Coronary artery (tissue), 2 donors: ENCODE measurements around the gene TRIM23.

ENCODE experiments used
- DNase-seq: peaks from one replicate; pipeline ENCODE4 v3.0.0-alpha.2; 2017; ENCODE audit warnings: low spot score
- H3K27ac ChIP-seq, 2 donors: fragments of 200-600 bp; sonication (generic); one replicate each; pipeline ENCODE4 v1.5.1; 2016 to 2019
- H3K4me3 ChIP-seq: fragments of 200-600 bp; sonication (generic); 2 replicates; pipeline ENCODE4 v1.5.1; 2016; ENCODE audit warnings: mild to moderate bottlenecking, moderate library complexity
- CTCF ChIP-seq: fragments of 200-600 bp; sonication (generic); IDR thresholded peaks from one replicate; pipeline ENCODE4 v1.5.1; 2019; ENCODE audit warnings: antibody characterized with exemption

The TRIM23 gene

GRCh38 chr5:65624025-65624570 lies at the start of gene TRIM23:
TSS of gene TRIM23 (minus strand) at chr5:65624333. CDS start at chr5:65624274, 59 bp downstream.
- Histone ChIP-seq H3K27ac (peak within 1 kb of the TSS; percentile 90 to 93), H3K4me3 (peak within 1 kb of the TSS; percentile 81)
- TF ChIP-seq CTCF: no peak
- DNase-seq: peak; percentile 93

DNA sequence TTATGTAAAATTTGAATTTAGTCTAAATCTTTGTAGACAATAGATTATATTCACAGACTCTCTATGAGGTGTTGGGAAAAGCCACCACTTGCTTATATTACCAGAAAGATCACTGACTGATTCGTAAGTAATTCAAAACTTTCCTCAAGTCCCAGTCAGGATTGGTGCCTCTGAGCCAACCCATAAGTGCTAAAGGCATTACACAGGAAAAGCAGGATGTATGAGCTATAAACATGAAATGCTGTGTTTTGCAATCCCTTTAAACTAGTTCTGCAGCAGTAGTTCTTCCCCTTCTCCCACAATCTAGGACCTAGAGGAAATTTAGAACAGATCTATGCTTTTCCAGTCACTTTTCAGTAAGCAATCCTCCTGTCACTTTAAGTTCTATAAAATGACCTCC lies 48.7 kb upstream of the TRIM23 start:
- Histone ChIP-seq H3K4me3 (no peak overlapping the region), H3K27ac (no peak overlapping the region)
- no peak for TF ChIP-seq CTCF
- no peak for DNase-seq

DNA sequence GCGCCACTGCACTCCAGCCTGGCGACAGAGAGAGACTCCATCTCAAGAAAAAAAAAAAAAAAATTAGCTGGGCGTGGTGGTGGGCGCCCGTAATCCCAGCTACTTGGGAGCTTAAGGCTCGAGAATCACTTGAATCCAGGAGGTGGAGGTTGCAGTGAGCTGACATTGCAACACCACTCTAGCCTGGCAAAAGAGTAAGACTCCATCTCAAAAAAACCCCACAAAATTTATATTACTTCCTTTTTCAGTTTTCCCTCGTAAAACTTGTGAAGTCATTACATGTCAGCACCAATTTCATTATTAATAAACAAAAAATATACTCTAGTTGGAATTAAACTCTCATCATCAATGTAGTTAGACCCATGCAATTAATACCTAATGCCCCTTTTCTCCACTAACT lies 44.6 kb upstream of the TRIM23 start:
- Histone ChIP-seq H3K27ac (no peak overlapping the region), H3K4me3 (no peak overlapping the region)
- no peak for DNase-seq
- TF ChIP-seq CTCF: no peak

- DNase-seq: no peak
- H3K27ac ChIP-seq: no peak overlapping the region
- TF ChIP-seq CTCF: peak; percentile 17
- no peak overlapping the region for H3K4me3 ChIP-seq
These were observed 39.8 kb upstream of the TRIM23 start for GRCh38 chr5:65663804-65664521.

GRCh38 chr5:65654713-65655112 lies 30.6 kb upstream of the TRIM23 start:
- H3K4me3 ChIP-seq: no peak overlapping the region
- no peak for DNase-seq
- TF ChIP-seq CTCF: no peak

GRCh38 chr5:65651144-65651543 lies 27.0 kb upstream of the TRIM23 start:
- no peak overlapping the region for H3K27ac ChIP-seq
- DNase-seq: no peak
- H3K4me3 ChIP-seq: no peak overlapping the region

More at GRCh38 chr5:65654713-65655112, 30.6 kb upstream of the TRIM23 start:
- H3K27ac ChIP-seq: no peak overlapping the region

More at GRCh38 chr5:65651144-65651543, 27.0 kb upstream of the TRIM23 start:
- TF ChIP-seq CTCF: no peak
